GM15510 (cell line): ENCODE results near the gene CALD1.

Experiments used
- POLR2A ChIP-seq: IDR thresholded peaks from 3 replicates; pipeline ENCODE4 v1.6.1; 2011; ENCODE audit warnings: borderline replicate concordance; ENCODE audit not compliant: insufficient read length; ENCODE audit errors: extremely low read depth

Gene CALD1

GRCh38 chr7:134772401-134772800 lies 7.0 kb upstream of the CALD1 start:
- no peak for TF ChIP-seq POLR2A

DNA sequence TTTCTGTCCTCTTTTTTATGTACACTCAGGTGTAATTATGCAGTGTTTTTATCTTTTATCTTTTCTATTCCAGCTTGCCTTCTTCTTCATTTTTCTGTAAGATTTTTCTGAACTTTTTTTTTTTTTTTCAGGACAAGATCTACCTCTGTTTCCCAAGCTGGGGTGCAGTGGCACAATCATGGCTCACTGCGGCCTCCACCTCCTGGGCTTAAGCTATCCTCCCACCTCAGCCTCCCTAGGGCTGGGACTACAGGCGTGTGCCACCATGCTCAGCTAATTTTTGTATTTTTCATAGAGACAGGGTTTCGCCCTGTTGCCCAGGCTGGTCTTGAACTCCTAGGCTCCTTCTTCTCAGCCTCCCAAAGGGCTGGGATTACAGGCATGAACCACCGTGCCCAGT lies 6.3 kb upstream of the CALD1 start:
- no peak for TF ChIP-seq POLR2A

GRCh38 chr7:134774119-134774518 lies 5.3 kb upstream of the CALD1 start:
- TF ChIP-seq POLR2A, result no peak

DNA sequence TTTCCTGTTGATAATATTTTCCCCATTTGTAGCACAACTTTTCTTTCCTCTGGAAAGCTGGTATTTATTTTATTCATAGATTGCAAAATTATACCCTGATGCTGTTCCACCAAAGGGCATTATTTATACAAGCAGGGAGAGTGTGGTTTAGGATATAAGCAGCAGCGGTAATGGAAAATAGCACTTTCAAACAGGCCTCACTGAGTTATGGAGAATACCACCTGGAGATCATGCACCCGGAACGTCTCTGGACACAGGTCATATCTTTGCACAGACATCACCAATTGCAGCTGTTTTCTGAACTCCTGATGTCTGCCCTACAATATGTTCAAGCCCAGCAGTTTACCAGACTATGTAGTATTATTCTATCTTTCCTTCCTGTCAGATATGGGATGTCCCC lies 2.0 kb upstream of the CALD1 start:
- no peak for TF ChIP-seq POLR2A

GRCh38 chr7:134777908-134778580 lies 1.4 kb upstream of the CALD1 start:
- TF ChIP-seq POLR2A, result no peak

- no peak for TF ChIP-seq POLR2A
Measured at GRCh38 chr7:134779741-134780065, 269 bp downstream of the CALD1 start.

DNA sequence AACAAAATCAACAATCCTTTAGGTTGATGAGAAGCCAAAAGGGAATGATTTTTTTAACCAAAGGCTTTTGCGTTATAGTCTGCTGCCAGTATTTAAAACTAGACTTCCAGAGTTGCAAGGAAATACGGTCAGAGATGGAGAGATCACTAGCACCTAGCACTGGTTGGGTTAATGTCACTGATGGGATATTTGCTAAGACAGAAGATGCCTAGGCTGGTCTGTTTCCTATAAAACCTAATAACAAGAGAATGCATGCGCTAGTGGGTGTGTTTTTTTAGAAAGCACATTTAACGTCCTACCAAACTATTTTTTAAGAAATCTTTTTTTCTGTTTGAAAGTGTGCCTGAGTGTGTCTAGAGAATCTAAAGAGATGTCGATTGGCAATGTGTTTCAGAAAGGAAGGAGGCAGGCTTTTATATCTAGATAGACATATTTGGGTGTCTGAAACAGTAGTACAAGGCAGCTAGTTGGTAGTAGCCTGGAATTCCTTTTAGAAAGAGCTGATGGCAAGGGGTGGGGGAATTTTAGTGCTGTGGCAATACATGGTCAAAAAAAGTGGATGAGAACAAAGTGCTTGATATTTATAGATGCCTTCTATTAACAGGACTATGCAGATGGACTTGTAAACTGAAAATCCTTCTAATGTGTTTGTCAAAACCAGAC lies 863 bp downstream of the CALD1 start:
- no peak for TF ChIP-seq POLR2A

DNA sequence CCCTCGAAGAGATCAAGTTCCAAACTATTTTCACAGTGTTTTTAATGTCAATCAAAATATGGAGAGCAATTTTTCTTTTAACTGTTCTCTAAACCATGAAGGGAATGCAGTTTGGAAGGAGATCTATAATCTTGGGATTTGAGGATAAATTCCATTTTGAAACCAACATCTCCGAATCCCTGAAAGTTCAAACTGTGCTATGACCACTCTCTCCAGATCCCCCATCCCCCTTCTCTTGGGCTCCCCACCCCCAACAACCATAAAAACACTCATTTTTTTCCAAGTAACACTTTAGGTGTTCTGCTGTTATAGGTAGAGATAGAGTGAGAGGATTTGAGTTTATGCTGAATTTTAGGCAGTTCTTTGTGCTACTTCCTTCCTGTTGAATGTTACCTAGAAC lies 1.7 kb downstream of the CALD1 start:
- TF ChIP-seq POLR2A, result no peak

DNA sequence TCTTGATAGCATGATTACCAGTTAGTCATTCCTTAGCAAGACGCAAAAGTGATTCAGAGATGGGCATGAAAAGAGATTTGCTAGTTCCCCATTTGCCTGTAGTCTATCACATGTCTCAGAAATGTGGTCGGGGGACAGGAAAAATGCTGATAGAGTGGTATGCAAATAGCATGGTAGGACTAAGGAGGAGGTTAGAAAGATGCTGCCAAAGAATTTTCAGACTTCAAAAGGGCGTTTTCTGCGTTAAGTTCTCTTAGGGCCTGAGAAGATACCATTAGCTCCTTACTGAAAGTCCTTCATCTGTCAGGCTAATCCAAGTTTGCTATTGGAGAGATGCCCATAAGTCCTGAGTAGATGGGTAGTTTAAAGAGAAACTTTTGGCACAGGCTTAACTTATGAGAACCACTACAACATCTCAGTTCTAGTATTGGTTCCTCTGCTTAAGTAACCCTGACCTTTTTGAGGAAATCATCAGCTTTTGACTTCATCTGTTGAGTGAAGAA lies 2.7 kb downstream of the CALD1 start:
- no peak for TF ChIP-seq POLR2A

- TF ChIP-seq POLR2A, result no peak
Measured at GRCh38 chr7:134783294-134784069, 4.0 kb downstream of the CALD1 start.

DNA sequence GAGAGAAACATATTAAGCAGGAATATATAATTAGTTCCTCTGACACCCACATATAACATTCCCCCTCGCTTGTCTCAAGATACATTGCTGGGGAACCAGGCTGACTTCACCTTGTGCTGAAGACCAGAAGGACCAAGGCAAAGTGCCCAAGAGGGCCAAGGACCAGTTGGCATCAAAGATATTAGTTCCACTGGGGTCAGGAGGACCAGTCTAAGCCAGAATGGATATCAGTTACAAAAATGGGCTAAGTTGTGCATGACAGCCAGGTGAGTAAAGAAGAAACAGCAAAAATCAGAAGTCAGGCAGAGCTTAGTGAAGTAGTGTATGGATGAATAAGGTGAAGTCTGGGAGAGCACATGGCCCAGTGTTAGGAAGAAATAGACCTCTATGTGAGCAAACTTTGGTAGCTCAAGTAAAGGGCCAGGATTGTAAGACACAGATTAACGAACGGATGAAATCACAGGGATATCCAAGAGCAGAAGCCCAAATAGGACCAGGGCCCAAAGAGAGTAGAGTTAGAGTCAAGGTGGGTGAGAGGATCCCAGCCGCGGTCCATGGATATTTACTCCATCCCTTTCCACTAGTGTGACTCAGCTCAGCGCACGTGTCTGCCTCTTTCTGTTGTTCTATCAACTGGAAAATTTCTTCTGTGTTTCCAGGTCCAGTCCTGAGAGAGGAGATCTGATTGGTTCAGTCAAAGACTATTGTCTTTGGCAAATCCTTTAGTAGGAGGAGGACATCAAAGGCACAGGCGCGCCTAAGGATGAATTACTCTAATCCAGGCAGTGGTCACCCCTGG lies 5.0 kb downstream of the CALD1 start:
- no peak for TF ChIP-seq POLR2A

- no peak for TF ChIP-seq POLR2A
Measured at GRCh38 chr7:134785842-134786241, 6.4 kb downstream of the CALD1 start.

DNA sequence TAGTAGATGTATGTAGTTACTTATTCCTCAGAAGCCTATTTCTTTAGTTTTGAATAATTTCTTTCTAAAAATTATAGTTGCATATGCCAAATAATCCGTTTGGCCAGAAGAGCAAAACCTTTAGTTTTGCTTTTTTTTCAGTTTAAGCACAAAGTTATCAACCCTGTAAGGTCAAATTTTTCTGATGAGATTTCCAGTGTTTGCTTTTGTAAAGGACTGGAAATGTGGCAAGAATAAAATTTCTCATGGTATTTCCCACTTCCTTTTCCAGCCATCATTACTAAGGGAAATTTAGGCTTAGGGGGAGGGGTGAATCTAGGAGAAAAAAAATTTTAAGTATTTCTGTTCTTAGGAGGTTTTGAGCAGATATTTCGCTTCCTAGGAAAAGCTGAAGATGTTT lies 7.6 kb downstream of the CALD1 start:
- TF ChIP-seq POLR2A, result no peak

GRCh38 chr7:134787720-134788119 lies 8.3 kb downstream of the CALD1 start:
- TF ChIP-seq POLR2A, result no peak

DNA sequence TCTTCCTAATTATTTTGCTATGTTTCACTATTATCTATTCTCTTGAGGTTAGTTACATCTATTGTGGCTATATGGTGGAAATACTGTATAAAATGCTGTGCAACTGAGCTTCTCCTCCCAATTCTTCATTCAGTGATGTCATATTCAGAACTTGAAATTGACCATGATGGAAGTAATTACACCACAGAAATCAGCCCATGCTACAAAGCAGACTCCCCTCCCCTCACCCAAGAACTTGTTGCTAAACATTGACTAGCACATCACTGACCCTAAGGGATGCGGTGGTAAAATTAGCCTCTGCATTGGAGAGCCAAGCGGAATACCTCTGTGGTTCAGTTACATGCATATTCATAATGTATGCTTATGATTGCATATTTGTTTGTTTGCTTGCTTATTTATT lies 8.8 kb downstream of the CALD1 start:
- no peak for TF ChIP-seq POLR2A

DNA sequence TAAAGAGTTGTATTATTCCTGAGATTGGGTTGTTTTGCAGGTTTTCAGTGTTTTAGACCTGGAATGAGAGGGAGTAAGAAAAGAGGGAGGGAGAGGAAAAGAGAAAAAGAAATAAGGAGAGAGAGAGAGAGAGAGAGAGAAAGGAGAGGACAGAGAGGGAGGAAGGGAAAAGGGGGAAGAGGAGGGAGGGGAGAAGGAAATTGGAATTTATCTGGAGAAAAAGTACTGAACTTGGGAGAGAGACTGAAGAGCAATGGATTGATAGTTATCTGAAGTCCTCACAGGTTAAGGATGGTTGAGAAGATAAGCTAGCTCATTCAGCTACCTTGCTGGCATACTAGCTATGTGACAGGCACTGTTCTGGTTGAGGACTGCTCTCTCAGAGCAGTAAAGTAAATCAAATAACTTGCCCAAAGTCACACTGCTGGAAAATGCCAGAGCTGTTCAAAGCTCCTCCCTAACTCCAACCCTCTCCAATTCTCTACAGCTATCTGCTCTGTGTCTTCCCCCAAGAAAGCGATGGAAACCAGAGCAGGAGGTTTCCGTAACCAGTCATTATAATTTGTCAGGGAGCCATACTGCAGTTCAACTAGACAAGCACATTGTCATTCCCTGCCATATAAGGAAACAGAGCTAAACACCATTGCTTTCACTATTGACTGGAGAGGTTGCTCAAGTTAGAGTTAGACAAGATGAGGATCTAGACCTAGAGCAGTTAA lies 10.7 kb downstream of the CALD1 start:
- no peak for TF ChIP-seq POLR2A
